ENCODE results near the gene SPDEF.

SPDEF gene

GRCh38 chr6:34527751-34528670, 28.1 kb downstream of the SPDEF start:
- no peak for DNase-seq

DNA sequence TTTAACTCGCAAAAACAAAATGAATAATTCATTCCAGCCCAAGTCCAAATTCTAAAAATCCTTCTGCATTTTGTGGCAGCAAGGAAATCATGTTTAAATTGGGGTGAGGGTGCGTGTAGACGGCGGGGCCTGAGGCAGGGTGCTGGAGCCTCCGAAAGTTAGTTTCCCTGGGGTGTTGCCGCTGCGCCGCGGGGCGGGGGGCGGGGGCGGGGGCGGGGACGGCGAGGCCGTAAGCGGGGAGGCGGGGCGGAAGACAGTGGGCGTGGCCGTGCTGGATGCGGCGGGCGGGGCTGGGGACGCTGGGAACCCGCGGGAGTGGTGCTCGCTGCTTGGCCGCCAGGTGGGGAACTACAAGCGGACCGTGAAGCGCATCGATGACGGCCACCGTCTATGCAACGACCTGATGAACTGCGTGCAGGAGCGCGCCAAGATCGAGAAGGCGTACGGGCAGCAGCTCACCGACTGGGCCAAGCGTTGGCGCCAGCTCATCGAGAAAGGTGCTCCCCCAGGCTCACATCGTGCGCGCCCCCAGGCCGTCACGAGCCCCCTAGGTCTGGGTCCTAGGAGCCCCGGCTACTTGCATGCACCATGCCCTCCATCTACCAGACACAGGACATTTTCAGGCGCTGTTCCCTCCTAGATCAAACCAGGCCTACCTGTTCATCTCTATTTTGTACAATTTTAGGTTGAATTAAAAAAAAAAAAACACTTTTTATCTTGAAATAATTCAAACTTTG, 29.0 kb downstream of the SPDEF start:
- peak; percentile 82 for DNase-seq

- peak; percentile 66 for DNase-seq
These were observed 29.7 kb downstream of the SPDEF start for GRCh38 chr6:34526241-34526972.

DNA sequence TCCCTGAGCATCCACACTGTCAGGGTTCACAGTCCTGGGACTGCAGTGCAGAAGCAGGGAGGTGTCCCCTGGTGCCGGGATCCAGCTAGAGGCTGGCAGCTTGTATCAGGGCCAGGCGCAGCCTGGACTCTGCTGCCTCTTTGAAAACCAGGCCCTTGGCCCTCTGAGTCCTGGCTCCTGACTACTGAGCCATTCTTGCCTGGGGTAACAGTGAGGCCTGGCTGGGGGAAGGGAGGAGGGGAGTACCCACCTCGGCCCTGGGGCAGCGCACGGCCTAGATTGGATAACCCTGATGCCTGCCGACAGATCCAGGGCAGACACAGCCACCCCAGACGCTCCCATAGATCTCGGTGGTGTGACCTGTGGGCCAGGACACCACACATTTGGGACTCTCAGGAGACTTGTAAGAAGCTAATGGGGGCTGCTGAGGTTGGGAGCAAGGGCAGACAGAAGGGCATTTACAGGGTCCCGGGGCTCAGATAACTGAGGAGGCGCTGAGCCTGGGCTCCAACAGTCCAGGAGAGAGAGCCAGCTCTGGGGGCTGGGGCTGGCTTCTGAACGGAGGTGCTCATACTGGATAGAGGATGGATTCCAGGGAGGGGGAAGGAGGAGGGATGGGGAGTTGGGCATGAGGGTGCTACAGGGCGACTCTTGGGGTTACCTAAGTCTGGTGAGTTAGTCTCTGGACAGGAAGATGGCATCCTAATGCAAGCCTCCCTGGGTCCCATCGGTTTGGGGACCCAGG, 30.5 kb downstream of the SPDEF start:
- no peak for DNase-seq

DNA sequence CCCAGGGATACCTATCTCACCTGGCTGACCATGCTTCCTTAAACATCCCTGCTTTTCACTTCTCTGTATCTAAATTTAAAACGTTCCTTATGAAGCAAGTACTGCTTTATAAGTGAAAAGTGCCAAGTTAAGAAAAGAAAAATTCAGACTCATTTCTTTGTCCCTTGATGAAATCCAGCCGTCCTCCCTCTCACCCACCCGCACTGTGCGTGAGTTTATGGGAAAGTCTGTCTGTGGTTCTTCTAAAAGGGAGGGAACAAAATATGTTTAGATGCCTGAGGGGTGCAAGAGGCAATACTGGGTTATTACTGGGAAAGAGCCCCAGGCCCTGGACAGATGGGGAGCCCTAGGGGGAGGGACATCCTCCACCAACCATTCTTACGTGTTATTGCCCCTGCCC, 31.2 kb downstream of the SPDEF start:
- no peak for DNase-seq

- no peak for DNase-seq
These were observed 31.6 kb downstream of the SPDEF start for GRCh38 chr6:34524499-34524898.

GRCh38 chr6:34523441-34524206, 32.5 kb downstream of the SPDEF start:
- no peak for DNase-seq

DNA sequence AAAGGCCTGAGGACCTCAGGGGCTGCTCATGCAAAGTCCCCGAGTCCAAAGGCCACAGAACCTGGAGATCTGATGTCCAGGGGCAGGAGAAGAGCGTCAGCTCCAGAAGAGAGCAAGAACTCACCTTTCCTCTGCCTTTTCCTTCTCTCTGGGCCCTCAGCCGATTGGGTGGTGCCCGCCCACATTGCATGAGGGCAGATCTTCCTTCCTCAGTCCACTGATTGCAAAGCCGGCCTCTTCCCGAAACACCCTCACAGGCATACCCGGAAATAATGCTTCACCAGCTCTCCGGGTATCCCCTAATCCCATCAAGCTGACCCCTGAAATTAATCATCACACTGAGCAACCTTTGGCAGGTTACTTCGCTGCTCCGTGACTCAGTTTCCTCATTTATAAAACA, 33.4 kb downstream of the SPDEF start:
- no peak for DNase-seq

- DNase-seq: no peak
These were observed 34.5 kb downstream of the SPDEF start for GRCh38 chr6:34521463-34522285.

- no peak for DNase-seq
These were observed 35.3 kb downstream of the SPDEF start for GRCh38 chr6:34520645-34521462.

- no peak for DNase-seq
These were observed 36.0 kb downstream of the SPDEF start for GRCh38 chr6:34519971-34520644.

DNA sequence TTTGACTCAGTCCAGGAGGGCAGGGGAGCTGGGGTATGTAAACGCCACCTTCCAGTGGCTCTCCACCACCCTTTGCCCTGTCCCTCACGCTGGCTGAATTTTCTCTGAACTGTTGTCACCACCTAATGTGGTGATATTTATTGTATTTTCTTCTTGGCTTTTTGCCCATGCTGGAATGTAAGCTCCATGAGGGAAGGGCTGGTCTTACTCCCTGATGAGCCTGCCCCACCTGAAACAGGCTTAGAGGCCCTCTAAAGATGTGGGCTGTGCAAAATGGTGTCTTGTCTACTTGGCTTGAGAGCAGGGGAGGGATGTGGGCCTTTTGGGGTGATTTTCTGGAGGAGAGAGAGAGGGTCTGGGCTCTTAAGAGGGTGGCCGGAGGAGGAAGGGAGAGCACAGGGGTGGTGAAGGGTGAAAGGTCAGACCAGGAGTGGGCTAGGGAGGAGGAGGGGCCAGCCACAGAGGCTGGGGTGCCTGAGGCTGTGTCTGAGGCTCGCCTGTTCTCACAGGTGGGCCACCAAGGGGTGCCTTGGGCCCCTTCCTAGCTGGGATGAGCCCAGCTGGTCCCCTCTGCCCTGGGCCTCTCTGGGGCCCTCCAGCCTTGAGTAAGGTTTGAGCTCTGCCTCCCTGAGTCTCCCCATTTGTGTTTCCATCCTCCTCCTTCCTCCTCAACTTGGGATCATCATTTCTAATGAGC, 37.3 kb downstream of the SPDEF start:
- DNase-seq: no peak

DNA sequence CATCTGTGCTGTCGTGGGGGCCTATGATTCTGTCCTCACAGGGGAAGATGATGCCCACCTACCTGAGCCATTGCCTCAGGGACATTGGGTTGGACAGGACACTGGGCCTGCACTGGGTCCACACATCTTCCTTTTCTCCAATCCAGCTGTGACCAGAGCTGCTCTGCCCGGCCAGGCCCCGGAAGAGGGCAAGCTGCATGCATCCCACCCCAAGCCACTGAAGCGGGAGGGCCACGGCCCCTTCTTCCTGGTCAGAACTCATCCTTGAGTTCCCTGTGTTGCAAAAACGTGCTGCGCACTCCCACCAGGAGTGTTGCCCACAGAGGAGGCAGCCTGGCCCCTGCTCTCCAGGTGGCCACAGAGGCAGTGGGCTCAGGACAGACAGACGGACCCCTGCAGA, 38.2 kb downstream of the SPDEF start:
- no peak for DNase-seq

- no peak for DNase-seq
These were observed 38.7 kb downstream of the SPDEF start for GRCh38 chr6:34517461-34517881.

GRCh38 chr6:34516391-34517324, 39.5 kb downstream of the SPDEF start:
- no peak for DNase-seq

- no peak for DNase-seq
These were observed 40.4 kb downstream of the SPDEF start for GRCh38 chr6:34515473-34516387.
